Measurements from ENCODE around the gene RAB25. TPM values are rescaled to one million over a fixed set of nuclear protein-coding genes. Genes with fewer than 3 reads are reported as not detected.

RAB25 gene
- total RNA-seq, 1 experiment from 2014 or later = not detected

DNA sequence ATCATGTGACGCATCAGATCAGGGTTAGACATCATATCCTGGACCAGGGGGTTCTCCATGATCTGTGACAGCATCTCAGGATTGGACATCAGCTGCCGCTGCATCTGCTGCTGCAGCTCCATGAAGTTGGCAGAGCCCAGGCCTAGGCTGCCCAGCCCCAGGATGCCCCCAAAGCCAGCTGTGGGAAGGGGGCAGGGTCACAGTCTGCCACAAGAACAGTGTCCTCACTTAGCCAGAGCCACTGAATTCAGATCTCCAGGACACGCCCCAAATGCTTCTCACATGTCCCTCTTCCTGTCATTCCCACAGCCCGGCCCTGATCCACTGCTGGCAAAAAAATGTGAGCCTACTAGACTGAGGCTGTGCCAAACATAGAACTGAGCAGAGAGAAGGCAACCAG, 10.6 kb upstream of the RAB25 start:
- H4K20me1 ChIP-seq (ENCODE audit: insufficient read depth, low read depth, low read length) = peaks cover 6% of the 10 kb centered on the region; the same call in 1 of the 2 replicates
- H3K27me3 ChIP-seq (ENCODE audit: low read length) = no peaks in the 10 kb centered on the region
- H3K27ac ChIP-seq (ENCODE audit: low read length) = no peak overlapping the region
- no peak overlapping the region for H3K9ac ChIP-seq (ENCODE audit: low read length)
- no peaks in the 10 kb centered on the region for H3K9me3 ChIP-seq (ENCODE audit: low read length)
- peaks cover 35% of the 10 kb centered on the region for H3K79me2 ChIP-seq (ENCODE audit: low read length)
- no peak for DNase-seq
- peaks cover 16% of the 10 kb centered on the region; the same call in 1 of the 2 replicates for H3K36me3 ChIP-seq (ENCODE audit: insufficient read depth, low read length)
- no peak overlapping the region for H3K4me2 ChIP-seq (ENCODE audit: low read depth, low read length, poor library complexity, severe bottlenecking)
- peaks cover 12% of the 10 kb centered on the region for H3K4me1 ChIP-seq (ENCODE audit: low read length)
- no peak overlapping the region for H3K4me3 ChIP-seq (ENCODE audit: low read length)
- H3K9me2 ChIP-seq (replicated peaks; ENCODE audit: insufficient read depth, low read length) = no peaks in the 10 kb centered on the region
- no peak overlapping the region for H2AFZ ChIP-seq (ENCODE audit: low read length)

DNA sequence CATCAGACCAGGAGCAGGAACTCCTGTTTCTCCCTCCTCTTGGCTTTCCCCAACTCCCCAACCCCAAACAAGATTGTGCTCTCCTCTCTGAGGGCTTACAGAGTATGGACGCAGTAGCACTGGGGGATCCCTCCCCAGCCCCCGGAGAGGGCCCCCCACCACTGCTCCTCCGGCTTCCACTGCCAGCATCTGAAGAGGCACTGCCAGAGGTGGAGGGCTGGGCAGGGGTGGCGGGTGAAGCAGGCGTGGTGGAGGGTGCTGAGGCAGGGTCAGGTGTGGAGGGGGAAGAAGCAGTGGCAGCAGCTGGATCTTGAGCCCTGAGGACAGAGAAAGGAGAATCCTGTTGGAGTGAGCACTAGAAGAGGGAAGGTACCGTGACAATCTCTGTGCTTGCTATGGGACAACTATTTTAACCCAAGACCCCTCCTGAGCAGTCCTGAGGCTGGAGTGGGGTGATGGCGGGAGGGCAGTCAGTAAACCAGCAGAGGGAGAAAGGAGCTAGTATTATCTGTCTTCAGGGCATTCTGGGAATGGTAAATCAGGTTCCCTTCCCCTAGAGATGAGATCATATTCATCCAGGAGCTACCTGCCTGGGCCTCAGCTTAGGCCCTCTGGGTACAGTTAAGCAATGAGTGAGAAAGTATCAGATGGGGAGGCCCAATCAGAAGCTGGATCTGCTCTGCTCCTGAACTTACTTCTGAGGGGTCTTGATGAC, 9.8 kb upstream of the RAB25 start:
- no peak overlapping the region for H2AFZ ChIP-seq (ENCODE audit: low read length)
- no peaks in the 10 kb centered on the region for H3K9me2 ChIP-seq (replicated peaks; ENCODE audit: insufficient read depth, low read length)
- H3K27ac ChIP-seq (ENCODE audit: low read length) = no peak overlapping the region
- peaks cover 6% of the 10 kb centered on the region; the same call in 1 of the 2 replicates for H4K20me1 ChIP-seq (ENCODE audit: insufficient read depth, low read depth, low read length)
- H3K36me3 ChIP-seq (ENCODE audit: insufficient read depth, low read length) = peaks cover 16% of the 10 kb centered on the region; the same call in 1 of the 2 replicates
- H3K9me3 ChIP-seq (ENCODE audit: low read length) = no peaks in the 10 kb centered on the region
- no peak for DNase-seq
- H3K27me3 ChIP-seq (ENCODE audit: low read length) = no peaks in the 10 kb centered on the region
- H3K4me2 ChIP-seq (ENCODE audit: low read depth, low read length, poor library complexity, severe bottlenecking) = no peak overlapping the region
- peaks cover 42% of the 10 kb centered on the region for H3K79me2 ChIP-seq (ENCODE audit: low read length)
- peaks cover 19% of the 10 kb centered on the region for H3K4me1 ChIP-seq (ENCODE audit: low read length)
- H3K4me3 ChIP-seq (ENCODE audit: low read length) = no peak overlapping the region
- no peak overlapping the region for H3K9ac ChIP-seq (ENCODE audit: low read length)

DNA sequence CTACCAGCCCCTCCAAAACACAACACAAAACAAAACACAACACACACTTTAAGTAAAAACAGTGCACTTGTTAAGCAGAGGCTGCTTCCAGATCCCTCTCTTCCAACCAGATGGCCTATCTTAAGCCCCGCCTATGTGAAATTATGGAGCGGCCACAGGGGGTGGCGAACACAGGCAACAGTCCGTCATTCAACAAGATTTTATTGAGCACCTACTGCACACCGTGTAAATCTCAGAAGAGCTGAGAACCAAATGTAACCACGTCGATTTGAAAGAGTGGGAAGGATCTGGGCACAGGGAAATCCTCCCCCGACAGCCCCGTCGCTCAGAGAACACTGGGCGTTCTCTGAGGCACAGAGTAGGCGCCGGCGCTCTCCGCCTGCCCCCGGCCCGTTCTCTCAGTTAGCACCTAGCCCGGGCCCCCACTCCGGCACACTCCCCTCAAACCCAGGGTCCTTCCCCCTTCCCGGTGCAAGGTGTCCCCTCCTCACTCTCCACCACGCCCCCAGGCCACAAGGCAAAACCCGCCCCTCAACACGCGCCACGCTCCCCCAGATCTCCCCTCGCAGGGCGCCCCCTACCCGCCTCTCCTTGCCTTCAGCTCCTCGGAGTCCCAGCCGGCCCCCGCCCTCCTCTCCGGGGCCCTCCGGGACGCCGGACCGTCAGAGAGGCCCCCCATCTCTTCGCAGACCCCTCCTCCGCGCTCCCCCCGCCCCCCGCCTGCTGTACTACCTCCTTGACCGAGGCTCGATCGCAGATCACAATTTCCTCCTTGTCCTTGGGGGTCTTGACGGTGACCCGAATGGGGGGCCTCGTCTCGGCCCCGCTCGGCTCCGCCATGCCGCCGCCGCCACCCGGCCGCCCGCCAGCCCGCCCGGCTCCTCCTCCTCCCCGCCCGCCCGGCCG, 7.8 kb upstream of the RAB25 start:
- H3K9ac ChIP-seq (ENCODE audit: low read length) = peak overlapping the region; percentile 81
- DNase-seq = peak; percentile 85
- peak overlapping the region; percentile 49 for H3K27ac ChIP-seq (ENCODE audit: low read length)
- peak overlapping the region; percentile 83 for H3K4me3 ChIP-seq (ENCODE audit: low read length)
- peaks cover 8% of the 10 kb centered on the region; the same call in 1 of the 2 replicates for H3K36me3 ChIP-seq (ENCODE audit: insufficient read depth, low read length)
- H3K4me2 ChIP-seq (ENCODE audit: low read depth, low read length, poor library complexity, severe bottlenecking) = peak overlapping the region; percentile 79
- H4K20me1 ChIP-seq (ENCODE audit: insufficient read depth, low read depth, low read length) = peaks cover 6% of the 10 kb centered on the region; the same call in 1 of the 2 replicates
- peaks cover 19% of the 10 kb centered on the region for H3K4me1 ChIP-seq (ENCODE audit: low read length)
- peak overlapping the region; percentile 5; the same call in 1 of the 2 replicates for H2AFZ ChIP-seq (ENCODE audit: low read length)
- no peaks in the 10 kb centered on the region for H3K27me3 ChIP-seq (ENCODE audit: low read length)
- H3K79me2 ChIP-seq (ENCODE audit: low read length) = peaks cover 42% of the 10 kb centered on the region
- no peaks in the 10 kb centered on the region for H3K9me2 ChIP-seq (replicated peaks; ENCODE audit: insufficient read depth, low read length)
- no peaks in the 10 kb centered on the region for H3K9me3 ChIP-seq (ENCODE audit: low read length)

DNA sequence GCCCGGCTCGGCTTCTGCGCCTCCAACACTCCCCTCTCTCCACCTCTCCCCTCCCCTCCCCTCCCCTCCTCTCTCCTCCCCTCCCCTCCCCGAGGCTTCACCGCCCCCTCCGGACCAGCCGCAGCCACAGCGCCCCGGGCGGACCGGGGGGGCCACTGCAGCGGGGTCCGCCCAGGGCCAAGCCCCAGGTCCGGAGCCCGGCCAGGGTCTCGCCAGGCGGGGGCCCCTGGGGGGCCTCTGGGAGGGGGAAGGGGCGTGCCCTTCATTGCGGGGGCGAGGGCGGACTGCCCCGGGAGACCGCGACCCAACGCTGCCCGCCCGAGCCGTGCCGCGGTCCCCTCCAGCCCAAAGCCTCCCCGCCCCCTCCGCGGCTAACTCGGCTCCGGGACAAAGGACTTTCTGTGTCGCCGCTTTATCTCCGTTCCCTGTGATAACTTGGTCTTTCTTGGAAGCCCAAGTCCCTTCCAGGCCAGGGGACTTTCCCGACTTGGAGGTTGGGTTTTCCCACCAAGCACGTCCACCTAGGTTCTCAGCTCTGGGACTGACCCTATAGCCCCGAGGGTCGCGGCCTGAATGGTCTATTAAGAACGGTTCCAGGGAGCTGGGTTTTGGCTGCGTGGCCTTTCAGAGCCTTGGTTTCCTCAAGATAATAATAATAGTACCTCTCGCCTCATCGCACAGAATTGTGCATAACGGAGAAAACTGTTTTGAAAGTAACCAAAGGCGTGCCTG, 7.0 kb upstream of the RAB25 start, which contains the start of gene UBQLN4:
Gene UBQLN4 (minus strand): TSS at position 31 of the 732 bp plus-strand sequence. CDS start 97 bp downstream, outside the sequence.
- Histone ChIP-seq H3K4me2 (ENCODE audit: low read depth, low read length, poor library complexity, severe bottlenecking) (peak within 1 kb of the TSS; percentile 80), H3K9ac (ENCODE audit: low read length) (peak within 1 kb of the TSS; percentile 82), H3K9me2 (replicated peaks; ENCODE audit: insufficient read depth, low read length) (no peaks in the 10 kb centered on the region), H3K27ac (ENCODE audit: low read length) (peak within 1 kb of the TSS; percentile 91), H3K9me3 (ENCODE audit: low read length) (no peaks in the 10 kb centered on the region), H3K79me2 (ENCODE audit: low read length) (peaks cover 42% of the 10 kb centered on the region), H3K4me1 (ENCODE audit: low read length) (peaks cover 19% of the 10 kb centered on the region), H3K4me3 (ENCODE audit: low read length) (peak within 1 kb of the TSS; percentile 92), H2AFZ (ENCODE audit: low read length) (peak within 1 kb of the TSS; percentile 33; the same call in 1 of the 2 replicates), H4K20me1 (ENCODE audit: insufficient read depth, low read depth, low read length) (peaks cover 6% of the 10 kb centered on the region; the same call in 1 of the 2 replicates), H3K36me3 (ENCODE audit: insufficient read depth, low read length) (peaks cover 8% of the 10 kb centered on the region; the same call in 1 of the 2 replicates), H3K27me3 (ENCODE audit: low read length) (no peaks in the 10 kb centered on the region)
- peak; percentile 96 for DNase-seq

DNA sequence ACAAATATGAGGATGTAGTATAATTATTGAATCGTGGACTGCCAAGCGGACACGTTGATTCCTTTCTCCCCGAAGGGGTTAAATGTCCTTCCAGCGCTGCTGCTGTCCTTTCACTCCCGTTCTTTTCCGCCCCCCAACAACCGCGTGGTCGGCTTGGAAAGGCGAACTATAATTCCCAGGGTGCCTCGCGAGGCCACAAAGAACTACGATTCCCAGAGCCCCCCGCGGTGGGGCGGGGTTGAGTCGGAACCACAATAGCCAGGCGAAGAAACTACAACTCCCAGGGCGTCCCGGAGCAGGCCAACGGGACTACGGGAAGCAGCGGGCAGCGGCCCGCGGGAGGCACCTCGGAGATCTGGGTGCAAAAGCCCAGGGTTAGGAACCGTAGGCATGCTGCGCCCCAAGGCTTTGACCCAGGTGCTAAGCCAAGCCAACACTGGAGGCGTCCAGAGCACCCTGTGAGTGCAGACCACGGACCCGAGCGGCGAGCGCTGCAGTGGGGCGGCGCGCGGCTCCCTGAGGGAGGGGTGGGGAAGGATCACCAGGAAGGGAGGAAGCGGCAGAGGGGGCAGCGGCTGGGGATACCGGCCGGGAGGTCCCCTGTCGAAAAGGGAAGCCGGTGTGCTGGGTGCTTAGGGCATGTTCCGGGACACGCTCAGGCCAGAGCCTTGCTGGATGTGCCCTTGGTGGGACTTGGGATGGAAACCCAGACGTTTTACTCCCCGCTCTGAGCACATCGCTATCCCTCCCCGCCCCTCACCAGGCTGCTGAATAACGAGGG, 6.3 kb upstream of the RAB25 start, which contains the start of gene LAMTOR2:
Gene LAMTOR2 (plus strand): TSS at position 283 of the 781 bp plus-strand sequence. CDS start 108 bp downstream, at position 391.
- Histone ChIP-seq H3K4me1 (ENCODE audit: low read length) (peaks cover 19% of the 10 kb centered on the region), H3K4me2 (ENCODE audit: low read depth, low read length, poor library complexity, severe bottlenecking) (peak within 1 kb of the TSS; percentile 80), H3K27ac (ENCODE audit: low read length) (peak within 1 kb of the TSS; percentile 91), H3K79me2 (ENCODE audit: low read length) (peaks cover 41% of the 10 kb centered on the region), H3K9me2 (replicated peaks; ENCODE audit: insufficient read depth, low read length) (no peaks in the 10 kb centered on the region), H4K20me1 (ENCODE audit: insufficient read depth, low read depth, low read length) (peaks cover 6% of the 10 kb centered on the region; the same call in 1 of the 2 replicates), H3K27me3 (ENCODE audit: low read length) (no peaks in the 10 kb centered on the region), H3K9me3 (ENCODE audit: low read length) (no peaks in the 10 kb centered on the region), H2AFZ (ENCODE audit: low read length) (peak within 1 kb of the TSS; percentile 61; the same call in 1 of the 2 replicates), H3K9ac (ENCODE audit: low read length) (peak within 1 kb of the TSS; percentile 82), H3K36me3 (ENCODE audit: insufficient read depth, low read length) (peaks cover 4% of the 10 kb centered on the region; the same call in 1 of the 2 replicates), H3K4me3 (ENCODE audit: low read length) (peak within 1 kb of the TSS; percentile 92)
- DNase-seq = peak; percentile 99

DNA sequence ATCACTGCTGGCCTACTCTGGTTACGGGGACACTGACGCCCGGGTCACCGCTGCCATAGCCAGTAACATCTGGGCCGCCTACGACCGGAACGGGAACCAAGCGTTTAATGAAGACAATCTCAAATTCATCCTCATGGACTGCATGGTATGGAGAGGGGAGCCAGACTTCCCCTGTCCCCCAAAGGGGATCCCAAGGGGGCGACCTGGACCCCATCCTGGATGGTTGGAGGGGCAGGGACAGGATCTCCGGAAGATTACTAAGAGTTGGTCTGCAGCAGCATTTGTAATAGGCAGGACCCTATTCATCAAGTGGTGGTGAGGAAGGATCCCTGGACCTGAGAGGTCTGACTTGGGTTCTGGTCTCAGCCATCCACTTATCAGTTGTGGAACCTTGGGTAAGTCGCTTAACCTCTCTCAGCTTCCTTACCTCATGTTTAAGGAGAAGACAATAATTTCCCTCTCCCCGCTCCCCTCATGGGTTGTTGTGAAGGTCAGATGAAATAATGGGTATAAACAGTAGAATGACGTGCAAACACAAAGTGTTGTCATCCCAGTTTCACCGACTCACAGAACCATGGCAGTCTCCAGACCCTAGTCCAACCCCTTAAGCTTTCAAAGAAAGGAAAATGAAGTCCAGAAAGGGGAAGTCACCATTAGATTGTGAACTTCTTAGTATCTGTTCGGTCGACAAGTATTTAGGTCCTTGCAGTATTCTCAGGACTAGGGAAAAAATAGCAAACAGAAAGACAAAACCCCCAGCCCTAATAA, 5.5 kb upstream of the RAB25 start:
- H3K9ac ChIP-seq (ENCODE audit: low read length) = peak overlapping the region; percentile 82
- peaks cover 19% of the 10 kb centered on the region for H3K4me1 ChIP-seq (ENCODE audit: low read length)
- H3K36me3 ChIP-seq (ENCODE audit: insufficient read depth, low read length) = no peaks in the 10 kb centered on the region
- no peaks in the 10 kb centered on the region for H3K9me3 ChIP-seq (ENCODE audit: low read length)
- peaks cover 38% of the 10 kb centered on the region for H3K79me2 ChIP-seq (ENCODE audit: low read length)
- H3K27me3 ChIP-seq (ENCODE audit: low read length) = no peaks in the 10 kb centered on the region
- peak overlapping the region; percentile 92 for H3K4me3 ChIP-seq (ENCODE audit: low read length)
- no peak overlapping the region; the same call in 1 of the 2 replicates for H2AFZ ChIP-seq (ENCODE audit: low read length)
- peak overlapping the region; percentile 29; the same call in 1 of the 2 replicates for H3K27ac ChIP-seq (ENCODE audit: low read length)
- H3K9me2 ChIP-seq (replicated peaks; ENCODE audit: insufficient read depth, low read length) = no peaks in the 10 kb centered on the region
- DNase-seq = peak; percentile 59
- H3K4me2 ChIP-seq (ENCODE audit: low read depth, low read length, poor library complexity, severe bottlenecking) = peak overlapping the region; percentile 80
- peaks cover 5% of the 10 kb centered on the region; the same call in 1 of the 2 replicates for H4K20me1 ChIP-seq (ENCODE audit: insufficient read depth, low read depth, low read length)
